GM12891 (cell line): ENCODE data around the gene TMEM205.
A peak's percentile ranks its signal among the peaks of the same experiment; 100 is the strongest.
"Not testable (repeated sequence)": the region's sequence is repeated elsewhere in the genome, so short reads cannot be mapped to it uniquely, and the experiment has no call there.

Experiments used
- DNase-seq: peaks from one replicate; pipeline ENCODE4 v3.0.0; 2011; ENCODE audit warnings: low spot score; ENCODE audit not compliant: insufficient read length
- FAIRE-seq: peaks from 2 replicates; lab custom pipeline; 2011; peaks lifted over from hg19 to GRCh38; lab: Jason Lieb, UNC
- PAX5 ChIP-seq: IDR thresholded peaks from 2 replicates; pipeline ENCODE4 v1.6.1; 2011; ENCODE audit warnings: low read length, moderate library complexity, mild to moderate bottlenecking; ENCODE audit not compliant: insufficient read depth, severe bottlenecking
- POLR2A ChIP-seq: IDR thresholded peaks from 2 replicates; pipeline ENCODE4 v1.6.1; 2011; ENCODE audit warnings: low read depth, low read length, control low read depth
- POLR2AphosphoS5 ChIP-seq: IDR thresholded peaks from 2 replicates; pipeline ENCODE4 v1.6.1; 2011; ENCODE audit warnings: low read depth, low read length, control low read depth
- POU2F2 ChIP-seq: IDR thresholded peaks from 2 replicates; pipeline ENCODE4 v1.6.1; 2011; ENCODE audit warnings: low read depth, mild to moderate bottlenecking, control low read depth, low read length, moderate library complexity
- SPI1 ChIP-seq: IDR thresholded peaks from 2 replicates; pipeline ENCODE4 v1.6.1; 2011; ENCODE audit warnings: low read depth, low read length, control low read depth
- TAF1 ChIP-seq: IDR thresholded peaks from 2 replicates; pipeline ENCODE4 v1.6.1; 2011; ENCODE audit warnings: low read depth, low read length, control low read depth

TMEM205 gene

GRCh38 chr19:11324748-11325389 lies 21.2 kb downstream of the TMEM205 start:
- no peak for TF ChIP-seq TAF1
- TF ChIP-seq POLR2AphosphoS5 = no peak
- TF ChIP-seq POLR2A = no peak
- TF ChIP-seq SPI1 = no peak
- no peak for TF ChIP-seq POU2F2
- no peak for TF ChIP-seq PAX5
- DNase-seq = no peak
- no peak for FAIRE-seq

- peak; percentile 58 for DNase-seq
- TF ChIP-seq POLR2AphosphoS5 (no peak), SPI1 (0 out of 2 replicates have a peak, but pooled peaks have one; percentile 21), POLR2A (no peak), PAX5 (peak; percentile 6), TAF1 (no peak)
- FAIRE-seq = peak; percentile 82
Measured at GRCh38 chr19:11324079-11324661, 21.9 kb downstream of the TMEM205 start.

- FAIRE-seq (no peak), DNase-seq (no peak)
- TF ChIP-seq POU2F2 (no peak), SPI1 (no peak), TAF1 (no peak), PAX5 (no peak), POLR2A (no peak), POLR2AphosphoS5 (no peak)
Measured at GRCh38 chr19:11323601-11324078, 22.4 kb downstream of the TMEM205 start.

GRCh38 chr19:11322269-11323024 lies 23.6 kb downstream of the TMEM205 start:
- FAIRE-seq (peak; percentile 20), DNase-seq (no peak)
- TF ChIP-seq SPI1 = peak; percentile 28; the same call in 1 of the 2 replicates
- no peak for TF ChIP-seq TAF1

- DNase-seq = no peak
- FAIRE-seq = no peak
- TF ChIP-seq POLR2AphosphoS5 (no peak), PAX5 (no peak), SPI1 (no peak), POLR2A (no peak), POU2F2 (no peak), TAF1 (no peak)
Measured at GRCh38 chr19:11321191-11322126, 24.6 kb downstream of the TMEM205 start.

GRCh38 chr19:11320278-11320995 lies 25.6 kb downstream of the TMEM205 start:
- not testable (repeated sequence) for FAIRE-seq, DNase-seq
- peak; percentile 62 for TF ChIP-seq SPI1

GRCh38 chr19:11306337-11306736 lies 39.7 kb downstream of the TMEM205 start:
- DNase-seq (no peak), FAIRE-seq (no peak)
- no peak for TF ChIP-seq POLR2A
- no peak for TF ChIP-seq POLR2AphosphoS5
- TF ChIP-seq SPI1 = no peak
- no peak for TF ChIP-seq TAF1
- TF ChIP-seq PAX5 = no peak
- TF ChIP-seq POU2F2 = no peak

GRCh38 chr19:11304936-11305335 lies 41.1 kb downstream of the TMEM205 start:
- no peak for TF ChIP-seq POLR2A
- TF ChIP-seq POLR2AphosphoS5 = no peak
- no peak for TF ChIP-seq PAX5
- TF ChIP-seq POU2F2 = no peak
- no peak for TF ChIP-seq SPI1
- no peak for TF ChIP-seq TAF1
- FAIRE-seq (no peak), DNase-seq (no peak)

GRCh38 chr19:11300811-11301120 lies 45.3 kb downstream of the TMEM205 start:
- FAIRE-seq (no peak), DNase-seq (no peak)

More at GRCh38 chr19:11300811-11301120, 45.3 kb downstream of the TMEM205 start:
- TF ChIP-seq SPI1 (no peak), POLR2AphosphoS5 (no peak), PAX5 (no peak), TAF1 (no peak), POLR2A (no peak), POU2F2 (no peak)
